IMR-90 (cell line): ENCODE results near the gene CPXM1. TPM values are rescaled to one million over a fixed set of nuclear protein-coding genes. Genes with fewer than 3 reads are reported as not detected.
"Not testable (repeated sequence)": the region's sequence is repeated elsewhere in the genome, so short reads cannot be mapped to it uniquely, and the experiment has no call there.

ENCODE experiments used
- ATAC-seq: fragments of 200-7000 bp; cut with Tn5 transposase; 2 replicates; pipeline ENCODE4 v1.9.1; 2020; ENCODE audit warnings: low read depth, mild to moderate bottlenecking, moderate library complexity
- BruUV-seq: library from RNA; stranded (reverse); fragments of 400-500 nt; replicated peaks from 2 replicates; lab custom pipeline; 2021; lab: Mats Ljungman, UMichigan
- CTCF ChIA-PET: fragments of 300-600 bp; formaldehyde crosslinking; extraction: SDS; loops from one replicate; lab custom pipeline; 2021; ENCODE audit warnings: antibody characterized with exemption; lab: Yijun Ruan, JAX
- POLR2A ChIA-PET: fragments of 300-600 bp; sonication (Branson Sonifier 250); formaldehyde crosslinking; loops from one replicate; lab custom pipeline; 2022; ENCODE audit warnings: antibody characterized with exemption; ENCODE audit not compliant: unreplicated experiment; lab: Charles Lee
- DNase-seq: peaks from one replicate; pipeline ENCODE4 v3.0.0; 2013
- H2AFZ ChIP-seq: replicated peaks from 2 replicates; pipeline ENCODE3; 2013; ENCODE audit warnings: low read length, mild to moderate bottlenecking; ENCODE audit not compliant: poor library complexity
- H2AK5ac ChIP-seq: 2 replicates; pipeline ENCODE4 v1.6.1; 2013; ENCODE audit warnings: low read depth, low read length, inconsistent platforms
- H2AK9ac ChIP-seq: replicated peaks from 2 replicates; pipeline ENCODE3; 2013; ENCODE audit warnings: mild to moderate bottlenecking, low read depth, low read length, moderate library complexity; ENCODE audit not compliant: poor library complexity
- H2BK120ac ChIP-seq: 2 replicates; pipeline ENCODE4 v1.6.1; 2013; ENCODE audit warnings: low read depth, low read length, inconsistent platforms
- H2BK15ac ChIP-seq: 3 replicates; pipeline ENCODE4 v1.6.1; 2013; ENCODE audit warnings: low read depth, low read length, inconsistent platforms
- H2BK20ac ChIP-seq: 2 replicates; pipeline ENCODE4 v1.6.1; 2013; ENCODE audit warnings: low read depth, mild to moderate bottlenecking, inconsistent platforms, low read length, moderate library complexity
- H2BK5ac ChIP-seq: 2 replicates; pipeline ENCODE4 v1.6.1; 2013; ENCODE audit warnings: mild to moderate bottlenecking, low read depth, low read length, inconsistent platforms; ENCODE audit not compliant: poor library complexity, severe bottlenecking
- H3K14ac ChIP-seq: replicated peaks from 2 replicates; pipeline ENCODE4 v1.6.1; 2013; ENCODE audit warnings: low read depth, low read length, inconsistent platforms
- H3K18ac ChIP-seq: 2 replicates; pipeline ENCODE4 v1.6.1; 2013; ENCODE audit warnings: low read depth, low read length, control low read depth
- H3K23ac ChIP-seq: 2 replicates; pipeline ENCODE4 v1.6.1; 2013; ENCODE audit warnings: low read depth, low read length, inconsistent platforms
- H3K27ac ChIP-seq: 2 replicates; pipeline ENCODE4 v1.5.1; 2013; ENCODE audit warnings: mild to moderate bottlenecking, control low read depth, low read length; ENCODE audit not compliant: insufficient read depth
- H3K27me3 ChIP-seq: 2 replicates; pipeline ENCODE4 v1.6.1; 2013; ENCODE audit warnings: low read length; ENCODE audit not compliant: control insufficient read depth, insufficient read depth
- H3K36me3 ChIP-seq: 2 replicates; pipeline ENCODE4 v1.6.1; 2013; ENCODE audit warnings: low read length, mixed read lengths; ENCODE audit not compliant: control insufficient read depth, insufficient read depth
- H3K4ac ChIP-seq: 2 replicates; pipeline ENCODE4 v1.6.1; 2013; ENCODE audit warnings: low read depth, low read length, inconsistent platforms
- H3K4me1 ChIP-seq: 2 replicates; pipeline ENCODE4 v1.6.1; 2013; ENCODE audit warnings: low read length, mixed read lengths; ENCODE audit not compliant: control insufficient read depth, insufficient read depth
- H3K4me2 ChIP-seq: 2 replicates; pipeline ENCODE4 v1.6.1; 2013; ENCODE audit warnings: low read depth, mild to moderate bottlenecking, control low read depth, low read length, moderate library complexity
- H3K4me3 ChIP-seq: 2 replicates; pipeline ENCODE4 v1.5.1; 2013; ENCODE audit warnings: low read depth, mild to moderate bottlenecking, control low read depth, low read length, moderate library complexity; ENCODE audit not compliant: insufficient read depth
- H3K56ac ChIP-seq: 2 replicates; pipeline ENCODE4 v1.6.1; 2013; ENCODE audit warnings: low read length, inconsistent platforms; ENCODE audit not compliant: insufficient read depth; ENCODE audit errors: extremely low read depth
- H3K79me1 ChIP-seq, 2 experiments: 2 replicates each; pipeline ENCODE4 v1.6.1; 2013; ENCODE audit warnings: low read length in 2 of 2, inconsistent platforms in 1 of 2, low read depth in 1 of 2
- H3K9ac ChIP-seq: 2 replicates; pipeline ENCODE4 v1.6.1; 2013; ENCODE audit warnings: low read depth, low read length, control low read depth
- H3K9me1 ChIP-seq: 2 replicates; pipeline ENCODE4 v1.6.1; 2013; ENCODE audit warnings: low read length, inconsistent platforms; ENCODE audit not compliant: insufficient read depth
- H3K9me3 ChIP-seq: 2 replicates; pipeline ENCODE4 v1.6.1; 2013; ENCODE audit warnings: low read length; ENCODE audit not compliant: control insufficient read depth, insufficient read depth
- H4K20me1 ChIP-seq: 2 replicates; pipeline ENCODE4 v1.6.1; 2013; ENCODE audit warnings: low read length, inconsistent platforms; ENCODE audit not compliant: insufficient read depth
- H4K5ac ChIP-seq: 2 replicates; pipeline ENCODE4 v1.6.1; 2013; ENCODE audit warnings: mild to moderate bottlenecking, low read depth, low read length, control low read depth
- H4K8ac ChIP-seq, 2 experiments: 2 replicates each; pipeline ENCODE4 v1.6.1; 2013; ENCODE audit warnings: low read depth in 2 of 2, low read length in 2 of 2, control low read depth in 1 of 2, inconsistent platforms in 1 of 2
- H4K91ac ChIP-seq: 2 replicates; pipeline ENCODE4 v1.6.1; 2013; ENCODE audit warnings: low read depth, low read length, inconsistent platforms; ENCODE audit not compliant: insufficient read depth
- WGBS, 2 experiments: methylation state at CpG; one replicate each; pipeline versions ENCODE4 v1.1.5 to v1.1.7; 2013; ENCODE audit warnings: missing lambda C conversion rate in 2 of 2; ENCODE audit not compliant: insufficient read length in 1 of 2; ENCODE audit errors: extremely low coverage in 2 of 2; 5-methylcytosine and 5-hydroxymethylcytosine counted together
- dilution Hi-C: fragments of 300-500 bp; cut with HindIII; formaldehyde crosslinking; loops from one replicate; pipeline ENCODE4 v1.14.3; 2018; ENCODE audit warnings: low sequenced_read_pairs; ENCODE audit not compliant: unreplicated experiment
- in situ Hi-C: fragments of 300-500 bp; cut with MboI; formaldehyde crosslinking; loops from 3 replicates; pipeline ENCODE4 v1.14.3; 2019; ENCODE audit warnings: low sequenced_read_pairs, inconsistent platforms, mixed read lengths
- intact Hi-C: fragments of 100-400 bp; cut with micrococcal nuclease; formaldehyde crosslinking; loops from 2 replicates; pipeline ENCODE4 v1.10.0; 2022
- polyA plus RNA-seq, 3 experiments: library from polyadenylated mRNA; depleted of rRNA; stranded (reverse); fragments of >200 nt; gene quantifications; 2 replicates each; pipeline ENCODE4 v1.2.3, GENCODE V29; 2012; ENCODE audit warnings: low replicate concordance in 1 of 3
- total RNA-seq: library from RNA; depleted of rRNA; stranded (reverse); fragments of >200 nt; gene quantifications from 2 replicates; pipeline ENCODE4 v1.2.3, GENCODE V29; 2012

CPXM1 gene
- total and polyA plus RNA-seq, 2 of the 4 experiments (the other 2 are of a cell fraction), result 1.1 to 4.6 TPM

- H4K91ac ChIP-seq, H2BK15ac ChIP-seq, H3K27ac ChIP-seq, H2AK5ac ChIP-seq, H3K56ac ChIP-seq, H4K20me1 ChIP-seq, H2BK5ac ChIP-seq, H2AK9ac ChIP-seq, H3K36me3 ChIP-seq, POLR2A ChIA-PET, H3K79me1 ChIP-seq, H4K5ac ChIP-seq, dilution Hi-C loops, H3K18ac ChIP-seq, DNase-seq, H3K9ac ChIP-seq, BruUV-seq, H3K4me2 ChIP-seq, H3K9me3 ChIP-seq, CTCF ChIA-PET, H2BK20ac ChIP-seq, H4K8ac ChIP-seq, H3K9me1 ChIP-seq, H3K23ac ChIP-seq, H3K4me1 ChIP-seq, ATAC-seq, H3K4ac ChIP-seq, H2AFZ ChIP-seq, H3K4me3 ChIP-seq, H3K14ac ChIP-seq, intact Hi-C loops, H2BK120ac ChIP-seq: not testable (repeated sequence)
- peaks cover 43% of the 10 kb centered on the region for H3K27me3 ChIP-seq
- WGBS, 2 experiments, result no CpG with 5 or more reads among the region's 9 CpGs
- in situ Hi-C loops, result loop anchor here (25.0 kb wide), 1 partner anchor 696 kb away; the partner anchor contains the start of gene STK35
Measured at GRCh38 chr20:2807929-2808328, 7.5 kb upstream of the CPXM1 start.
